GM21619 (cell line): ENCODE data around the gene NMBR.
"Not testable (repeated sequence)": the region's sequence is repeated elsewhere in the genome, so short reads cannot be mapped to it uniquely, and the experiment has no call there.

Experiments
- ATAC-seq: cut with Tn5 transposase; IDR thresholded peaks from one replicate; pipeline ENCODE4 v1.9.1; 2021; ENCODE audit not compliant: unreplicated experiment

The NMBR gene

DNA sequence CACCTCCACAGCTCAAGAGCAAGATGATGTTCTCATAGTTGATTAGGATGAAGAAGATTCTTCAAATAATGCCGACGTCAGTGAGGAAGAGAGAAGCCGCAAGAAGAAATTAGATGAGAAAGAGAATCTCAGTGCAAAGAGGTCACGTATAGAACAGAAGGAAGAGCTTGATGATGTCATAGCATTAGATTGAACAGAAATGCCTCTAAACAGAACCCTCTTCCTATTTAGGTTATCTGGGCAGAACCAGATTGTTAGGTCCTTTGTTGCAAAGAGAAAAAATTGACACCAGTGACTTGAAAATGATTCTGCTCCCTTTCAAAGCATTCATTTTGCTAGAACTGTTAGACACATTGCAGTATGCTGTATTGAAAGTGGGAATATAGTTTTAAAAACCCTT, 84.1 kb downstream of the NMBR start:
- not testable (repeated sequence) for ATAC-seq

DNA sequence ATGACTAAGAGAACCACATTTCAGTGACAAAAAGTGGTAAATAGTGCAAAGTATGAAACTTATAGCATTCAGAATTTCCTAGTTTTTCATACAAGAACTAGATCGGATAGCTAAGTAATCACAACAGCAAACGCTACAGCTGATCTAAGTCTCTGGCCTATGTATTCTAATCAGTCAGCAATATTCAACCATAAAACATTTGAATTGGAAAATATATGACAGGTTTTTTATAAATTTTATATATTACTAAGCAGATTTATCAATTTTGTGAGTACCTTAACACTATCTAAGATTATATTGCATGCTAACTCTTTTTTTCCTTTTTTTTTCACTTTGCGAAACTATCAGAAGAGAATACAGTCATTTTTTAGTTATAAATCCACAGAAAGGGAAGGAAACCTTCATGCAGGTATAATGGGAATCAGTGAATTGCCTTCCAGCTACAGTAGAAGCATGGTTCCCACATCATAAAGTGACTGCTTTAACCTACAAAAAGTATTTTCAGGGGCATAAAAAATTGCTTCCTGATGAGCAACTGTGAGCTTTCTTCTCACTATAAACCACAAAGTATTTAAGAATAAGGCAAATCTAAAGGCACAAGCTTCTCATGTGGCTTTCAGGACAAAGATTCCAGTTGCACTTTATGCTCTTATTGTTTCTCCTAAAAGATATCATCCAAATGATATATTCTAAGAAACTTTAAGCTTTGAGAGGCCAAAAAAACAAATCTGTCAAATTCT, 88.2 kb downstream of the NMBR start:
- no peak for ATAC-seq

- peak; percentile 99 for ATAC-seq
Observed at GRCh38 chr6:142055219-142055618, 91.7 kb downstream of the NMBR start.

- no peak for ATAC-seq
Observed at GRCh38 chr6:142051404-142051803, 95.5 kb downstream of the NMBR start.

GRCh38 chr6:142048593-142048980, 98.3 kb downstream of the NMBR start:
- no peak for ATAC-seq

DNA sequence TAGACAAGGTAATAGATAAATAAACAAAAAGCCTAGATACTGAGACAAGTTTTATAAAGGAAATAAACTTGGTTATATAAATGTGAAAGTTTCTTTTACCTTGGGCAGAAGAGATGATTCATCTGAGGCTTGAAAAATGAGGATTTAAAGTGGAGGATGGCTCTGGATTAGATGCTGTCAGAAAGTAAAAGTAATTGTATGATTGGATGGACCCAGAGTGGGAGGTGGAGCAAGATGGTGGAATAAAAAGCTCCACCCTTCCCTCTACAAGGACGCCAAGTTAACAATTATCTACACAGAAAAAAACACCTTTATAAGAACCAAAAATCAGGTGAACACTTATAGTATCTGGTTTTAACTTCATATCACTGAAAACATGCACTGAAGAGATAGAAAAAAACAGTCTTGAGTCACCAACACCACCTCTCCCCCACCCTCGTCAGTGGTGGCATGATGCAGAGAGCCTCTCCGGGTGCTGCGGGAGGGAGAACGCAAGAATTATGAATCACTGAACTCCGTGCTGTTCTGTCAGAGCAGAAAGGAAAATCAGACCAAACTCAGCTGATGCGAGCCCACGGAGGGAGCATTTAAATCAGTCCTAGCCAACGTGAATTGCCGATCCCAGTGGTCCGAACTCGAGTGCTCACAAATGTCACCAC, 98.9 kb downstream of the NMBR start:
- ATAC-seq = no peak

DNA sequence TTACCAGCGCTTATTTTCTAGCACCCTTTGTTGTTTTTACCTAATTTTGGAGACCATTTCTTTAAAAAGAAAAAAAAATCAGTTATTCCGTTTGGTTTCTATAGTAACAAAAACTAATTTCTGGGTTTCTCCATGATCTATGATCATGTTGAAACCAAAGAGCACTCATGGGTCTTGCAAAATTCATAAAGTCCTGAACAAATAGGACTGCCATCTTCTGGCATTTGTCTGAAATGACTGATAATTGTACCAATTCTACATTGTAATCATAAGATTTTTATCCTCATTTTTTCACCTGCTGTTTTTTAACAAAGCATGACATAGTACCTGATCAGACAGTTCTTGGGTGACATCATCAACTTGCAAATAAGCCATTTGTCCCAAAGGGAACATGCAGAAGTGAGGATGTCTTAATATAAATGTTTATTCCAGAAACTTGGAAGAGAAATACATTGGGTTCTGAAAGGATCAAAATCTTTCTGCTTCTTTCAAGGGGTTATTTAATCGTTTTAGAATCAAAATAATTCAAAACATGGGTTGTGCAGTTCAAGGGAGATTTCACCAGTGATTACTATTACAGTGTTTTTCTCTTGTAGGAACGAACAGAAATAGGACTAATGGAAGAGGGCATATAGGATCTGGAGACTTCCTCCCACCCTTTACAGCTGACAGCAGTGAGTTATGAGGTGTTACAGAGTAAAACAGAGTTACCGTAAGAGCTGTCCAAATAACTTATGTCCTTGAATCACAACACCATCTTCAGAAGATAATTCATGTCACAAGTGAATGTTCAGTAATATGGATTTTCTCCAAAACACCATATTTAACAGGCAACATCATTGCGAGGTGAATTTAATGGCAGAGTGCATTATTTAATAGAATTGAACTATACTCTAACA, 101.3 kb downstream of the NMBR start:
- ATAC-seq = no peak

- no peak for ATAC-seq
Observed at GRCh38 chr6:142035890-142036289, 111.0 kb downstream of the NMBR start.

DNA sequence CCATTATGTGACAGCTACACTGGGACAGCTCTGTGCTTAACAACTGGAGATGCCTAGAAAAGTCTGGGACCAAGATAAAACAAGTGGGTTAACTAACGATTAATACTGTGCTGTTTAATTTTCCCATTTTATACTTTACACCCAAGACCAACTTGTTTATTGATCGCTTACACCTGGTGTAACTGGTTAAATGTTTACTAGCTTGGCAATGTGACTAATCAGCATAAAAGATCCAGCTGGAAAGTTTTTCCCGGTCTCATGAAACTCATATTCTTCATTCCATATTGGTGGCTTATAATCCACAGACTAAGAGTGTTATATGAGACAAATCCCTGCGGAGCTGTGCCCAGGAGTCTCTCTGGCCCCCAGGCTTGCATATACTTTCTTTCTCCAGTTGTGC, 115.9 kb downstream of the NMBR start:
- ATAC-seq = no peak

GRCh38 chr6:142030115-142030619, 116.8 kb downstream of the NMBR start:
- ATAC-seq = peak; percentile 69

DNA sequence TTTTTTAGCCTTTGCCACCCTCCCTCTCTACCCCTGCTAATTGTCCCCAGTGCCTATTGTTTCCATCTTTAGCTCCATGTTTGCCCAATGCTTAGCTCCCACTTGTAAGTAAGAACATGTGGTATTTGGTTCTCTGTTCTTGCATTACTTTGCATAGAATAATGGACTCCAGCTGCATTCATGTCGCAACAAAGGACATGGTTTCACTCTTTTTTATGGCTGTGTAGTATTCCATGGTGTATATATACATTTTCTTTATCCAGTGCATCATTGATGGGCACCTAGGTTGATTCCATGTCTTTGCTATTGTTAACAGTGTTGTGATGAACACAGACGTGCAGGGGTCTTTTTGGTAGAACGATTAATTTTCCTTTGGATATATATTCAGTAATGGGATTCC, 118.4 kb downstream of the NMBR start:
- ATAC-seq = no peak

- not testable (repeated sequence) for ATAC-seq
Observed at GRCh38 chr6:142027804-142028203, 119.1 kb downstream of the NMBR start.

GRCh38 chr6:142027074-142027473, 119.8 kb downstream of the NMBR start:
- no peak for ATAC-seq

DNA sequence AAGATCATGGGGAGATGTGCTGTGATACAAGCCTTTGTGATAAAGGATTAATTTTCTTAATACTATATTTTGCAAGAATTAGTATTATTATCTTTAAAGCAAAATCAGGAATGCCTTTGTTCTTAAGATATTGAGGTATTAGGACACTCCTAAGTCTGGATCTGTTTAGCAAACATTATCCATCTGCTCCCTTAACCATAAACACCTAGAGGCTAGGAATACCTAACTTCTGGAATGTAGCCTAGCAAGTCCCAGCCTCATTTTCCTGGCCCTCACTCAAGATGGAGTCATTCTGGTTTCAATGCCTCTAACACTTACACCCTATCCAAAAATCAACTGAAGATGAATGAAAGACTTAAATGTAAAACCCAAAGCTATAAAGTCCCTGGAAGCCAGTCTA, 120.5 kb downstream of the NMBR start:
- no peak for ATAC-seq
